HG02981 (cell line): ENCODE results near the gene IGIP.

Experiments
- ATAC-seq: cut with Tn5 transposase; IDR thresholded peaks from one replicate; pipeline ENCODE4 v1.9.1; 2021; ENCODE audit warnings: mild to moderate bottlenecking, moderate library complexity; ENCODE audit not compliant: unreplicated experiment

IGIP gene

GRCh38 chr5:140125637-140126036 is at the start of gene IGIP:
TSS of gene IGIP (plus strand) at chr5:140125937. CDS start at chr5:140128477, 2,540 bp downstream.
- no peak for ATAC-seq

GRCh38 chr5:140076142-140076541 is 49.6 kb upstream of the IGIP start:
- ATAC-seq, result no peak

DNA sequence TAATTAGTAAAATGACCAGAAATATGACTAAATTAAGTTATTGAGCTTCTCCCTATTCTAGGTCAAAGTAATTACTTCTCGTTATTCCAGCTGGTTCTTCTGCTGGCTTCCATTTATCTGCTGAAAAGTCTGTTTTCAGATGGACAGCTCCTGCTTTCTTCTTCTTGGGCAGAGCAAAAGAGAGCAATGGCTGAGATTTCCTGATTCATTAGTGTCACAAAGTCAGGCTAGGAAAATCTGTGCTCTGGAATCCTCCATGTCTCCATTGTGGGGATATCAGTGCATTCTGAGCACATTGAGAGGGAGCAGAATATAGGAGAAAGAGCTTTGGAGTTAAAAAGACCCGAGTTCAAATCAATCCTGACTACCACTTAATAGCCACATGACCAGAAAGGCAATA is 48.9 kb upstream of the IGIP start:
- no peak for ATAC-seq

GRCh38 chr5:140083120-140083519 is 42.6 kb upstream of the IGIP start:
- ATAC-seq, result no peak

DNA sequence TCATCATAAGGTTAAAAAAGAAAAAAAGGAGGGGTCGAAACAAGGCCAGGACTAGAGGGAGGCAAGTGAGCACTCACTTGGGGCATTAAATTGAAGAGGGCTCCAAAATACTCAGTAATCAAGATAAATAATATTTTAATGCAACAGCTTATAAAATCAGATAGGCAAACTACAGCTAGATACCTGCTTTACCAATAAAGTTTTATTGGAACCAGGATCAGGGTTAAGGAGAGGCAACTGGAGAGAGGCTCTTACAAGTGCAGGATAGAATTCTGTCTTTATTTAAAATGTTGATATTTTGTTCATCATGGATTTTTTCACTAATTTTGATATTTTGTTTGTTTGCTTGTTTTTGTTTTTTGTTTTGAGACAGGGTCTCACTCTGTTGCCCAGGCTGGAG is 42.1 kb upstream of the IGIP start:
- no peak for ATAC-seq

GRCh38 chr5:140084541-140084940 is 41.2 kb upstream of the IGIP start:
- no peak for ATAC-seq

DNA sequence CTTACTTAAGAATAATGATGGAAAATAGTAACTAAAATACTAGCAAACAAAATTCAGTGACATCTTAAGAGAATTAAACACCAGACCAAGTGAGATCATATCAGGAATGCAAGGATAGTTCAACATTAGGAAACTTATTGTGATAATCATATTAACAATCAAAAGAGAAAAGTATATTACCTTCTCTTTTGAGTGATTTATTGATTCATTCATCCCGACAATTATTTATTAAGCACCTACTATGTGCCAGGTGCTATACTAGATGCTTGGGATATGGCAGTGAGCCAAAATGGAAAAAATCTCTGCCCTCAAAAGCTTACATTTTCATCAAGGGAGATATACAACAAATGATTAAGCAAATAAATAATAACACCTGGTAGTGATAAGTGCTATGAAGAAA is 35.5 kb upstream of the IGIP start:
- ATAC-seq, result no peak

DNA sequence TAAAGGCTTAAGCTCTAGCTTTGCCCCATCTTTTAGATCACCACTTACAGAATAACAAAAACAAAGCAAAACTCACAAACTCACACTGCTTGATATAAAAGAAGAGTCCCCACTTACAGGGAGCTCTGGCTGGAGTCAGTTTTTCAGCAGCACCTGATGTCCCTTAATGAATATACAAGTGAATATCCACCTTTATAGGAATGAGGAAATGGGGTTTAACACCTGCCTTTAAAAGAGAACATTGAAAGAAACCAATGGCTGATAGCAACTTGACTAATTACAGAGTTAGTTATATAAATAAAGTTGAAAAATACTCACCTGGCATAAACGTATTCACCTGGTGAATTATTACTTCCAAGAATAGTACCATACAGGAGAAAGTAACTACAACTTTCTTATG is 32.6 kb upstream of the IGIP start:
- ATAC-seq, result no peak

DNA sequence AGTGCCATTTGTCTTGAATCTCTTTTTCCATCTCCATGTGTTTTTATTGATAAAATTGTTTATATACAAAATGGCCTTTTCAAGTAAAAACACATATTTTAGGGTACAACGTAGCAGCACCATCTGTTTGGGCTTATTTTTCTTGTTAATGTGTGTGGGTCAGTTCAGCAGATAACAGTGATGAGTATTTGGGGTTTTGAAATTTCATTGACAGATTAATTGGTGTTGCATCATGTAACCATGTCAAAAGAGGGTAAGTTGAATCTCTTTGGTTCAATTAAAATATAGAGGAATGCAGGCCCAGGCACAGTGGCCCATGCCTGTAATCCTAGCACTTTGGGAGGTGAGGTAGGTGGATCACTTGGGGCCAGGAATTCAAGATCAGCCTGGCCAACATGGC is 31.9 kb upstream of the IGIP start:
- ATAC-seq, result no peak

GRCh38 chr5:140094889-140095288 is 30.8 kb upstream of the IGIP start:
- no peak for ATAC-seq

GRCh38 chr5:140101179-140101578 is 24.6 kb upstream of the IGIP start:
- no peak for ATAC-seq

DNA sequence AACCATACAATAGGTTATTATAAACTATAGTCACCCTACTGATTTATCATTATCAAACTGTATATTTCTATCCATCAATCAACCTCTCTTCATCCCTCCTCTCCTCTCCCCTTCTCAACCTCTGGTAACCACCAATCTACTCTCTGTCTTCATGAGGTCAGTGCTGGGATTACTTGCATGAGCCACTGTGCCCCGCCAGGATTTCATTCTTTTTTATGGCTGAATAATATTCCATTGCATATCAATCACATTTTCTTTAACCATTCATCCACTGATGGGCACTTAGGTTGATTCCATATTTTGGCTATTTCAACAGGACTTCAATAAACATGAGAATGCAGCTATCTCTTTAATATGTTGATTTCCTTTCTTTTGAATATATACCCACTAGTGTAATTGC is 22.6 kb upstream of the IGIP start:
- no peak for ATAC-seq

GRCh38 chr5:140104100-140104499 is 21.6 kb upstream of the IGIP start:
- no peak for ATAC-seq

GRCh38 chr5:140106101-140106500 is 19.6 kb upstream of the IGIP start:
- ATAC-seq, result no peak

- no peak for ATAC-seq
These were observed 18.9 kb upstream of the IGIP start for GRCh38 chr5:140106805-140107311.

- peak; percentile 90 for ATAC-seq
These were observed 18.2 kb upstream of the IGIP start for GRCh38 chr5:140107312-140108092.

- no peak for ATAC-seq
These were observed 17.4 kb upstream of the IGIP start for GRCh38 chr5:140108093-140109017.

- no peak for ATAC-seq
These were observed 16.5 kb upstream of the IGIP start for GRCh38 chr5:140109018-140109758.

DNA sequence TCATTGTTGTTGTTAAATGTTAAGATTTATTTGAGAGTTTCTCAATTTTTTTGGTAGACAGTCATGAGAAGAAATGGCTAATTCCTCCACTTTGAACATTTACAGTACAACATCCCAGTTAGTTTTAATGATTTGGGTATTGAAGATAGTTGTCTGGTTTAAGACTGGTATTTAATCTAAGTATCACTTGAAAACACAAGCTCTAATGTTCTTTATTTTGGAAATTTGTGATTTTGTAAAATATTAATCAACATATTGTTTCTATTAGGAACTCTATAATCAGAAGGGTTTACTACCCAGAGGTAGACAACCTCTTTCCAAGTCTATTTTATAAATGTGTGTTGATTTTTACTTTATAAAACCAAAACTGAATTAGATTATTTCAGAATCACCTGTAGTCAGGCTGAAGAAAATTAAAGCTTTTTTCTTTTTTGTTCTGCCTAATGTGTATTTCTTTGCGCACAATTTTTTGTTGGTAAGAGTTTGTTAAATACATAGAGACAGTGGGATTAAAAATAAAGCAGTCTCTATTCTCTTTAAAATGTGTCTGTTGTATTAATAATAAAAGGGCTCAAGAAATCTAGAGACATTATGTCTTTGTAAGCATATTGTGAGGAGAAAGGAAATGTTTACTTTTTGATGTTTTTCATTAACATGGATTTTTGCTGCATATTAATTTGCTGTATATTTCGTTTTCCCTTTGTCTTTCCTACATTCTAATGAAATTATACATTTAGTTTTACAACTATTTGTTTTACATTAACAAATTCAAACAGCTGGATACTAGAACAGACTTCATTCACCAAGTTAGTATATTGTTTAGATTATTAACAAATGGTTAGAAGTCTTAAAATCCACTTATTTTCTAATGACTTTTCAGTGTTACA is 15.7 kb upstream of the IGIP start:
- no peak for ATAC-seq

GRCh38 chr5:140110646-140110957 is 15.1 kb upstream of the IGIP start:
- no peak for ATAC-seq
